HCT116 (cell line): ENCODE data around the gene TFB2M. TPM values are rescaled to one million over a fixed set of nuclear protein-coding genes. Genes with fewer than 3 reads are reported as not detected.
"Not testable (repeated sequence)": the region's sequence is repeated elsewhere in the genome, so short reads cannot be mapped to it uniquely, and the experiment has no call there.

Source experiments
- ATAC-seq: fragments of 200-7000 bp; cut with Tn5 transposase; 2 replicates; pipeline ENCODE4 v1.9.1; 2020; ENCODE audit warnings: mild to moderate bottlenecking, moderate library complexity
- BruUV-seq: library from RNA; stranded (reverse); fragments of 400-500 nt; replicated peaks from 2 replicates; lab custom pipeline; 2021; lab: Mats Ljungman, UMichigan
- CTCF ChIA-PET: fragments of 300-600 bp; sonication (Branson Sonifier 250); formaldehyde crosslinking; loops from one replicate; lab custom pipeline; 2021; ENCODE audit warnings: antibody characterized with exemption; lab: Charles Lee
- POLR2A ChIA-PET: fragments of 300-600, 350-600 bp; sonication (Branson Sonifier 250); formaldehyde crosslinking; loops from one replicate; lab custom pipeline; 2021; ENCODE audit warnings: antibody characterized with exemption; lab: Charles Lee
- RAD21 ChIA-PET, 2 experiments: fragments of 300-600 bp; sonication (Branson Sonifier 250); formaldehyde crosslinking; loops; one replicate each; lab custom pipeline; 2023; ENCODE audit warnings: low total read pairs in 2 of 2; ENCODE audit not compliant: uncharacterized antibody in 2 of 2, unreplicated experiment in 2 of 2, low non-redundant PET in 1 of 2; lab: Charles Lee
- DNase-seq: peaks from one replicate; pipeline ENCODE4 v3.0.0-alpha.2; 2010; ENCODE audit warnings: low read depth, low spot score
- H2AFZ ChIP-seq: fragments of 200-600 bp; shearing (Covaris generic), sonication (generic); 2 replicates; pipeline ENCODE4 v1.6.1; 2017; ENCODE audit warnings: low read depth, mixed run types, mixed read lengths, antibody characterized with exemption, low read length; ENCODE audit not compliant: poor library complexity, severe bottlenecking
- H3K27ac ChIP-seq: 2 replicates; pipeline ENCODE4 v1.5.1; 2012; ENCODE audit warnings: low read depth, low read length
- H3K27me3 ChIP-seq: fragments of 200-600 bp; sonication (generic); 2 replicates; pipeline ENCODE4 v1.6.1; 2016; ENCODE audit warnings: mixed run types, low read length, mixed read lengths; ENCODE audit not compliant: insufficient read depth
- H3K36me3 ChIP-seq, 2 experiments: fragments of 200-500 bp in 1 of 2; fragments of 200-600 bp in 1 of 2; sonication (Bioruptor generic) in 1 of 2; sonication (generic) in 1 of 2; 2 replicates each; pipeline versions ENCODE4 v1.5.1 to v1.6.1; 2014 to 2016; ENCODE audit warnings: low read length in 2 of 2, inconsistent platforms in 1 of 2, mixed read lengths in 1 of 2, mixed run types in 1 of 2; ENCODE audit not compliant: insufficient read depth in 2 of 2, control insufficient read depth in 1 of 2
- H3K4me1 ChIP-seq, 2 experiments: fragments of 200-600 bp in 1 of 2; sonication (generic) in 1 of 2; 2 replicates each; pipeline versions ENCODE4 v1.5.1 to v1.6.1; 2012 to 2017; ENCODE audit warnings: low read length in 2 of 2, inconsistent platforms in 1 of 2, mild to moderate bottlenecking in 1 of 2, mixed read lengths in 1 of 2, mixed run types in 1 of 2, moderate library complexity in 1 of 2; ENCODE audit not compliant: insufficient read depth in 2 of 2, control insufficient read depth in 1 of 2
- H3K4me2 ChIP-seq: fragments of 200-600 bp; sonication (generic); 2 replicates; pipeline ENCODE4 v1.6.1; 2017; ENCODE audit warnings: mixed run types, low read length, mixed read lengths
- H3K4me3 ChIP-seq, 2 experiments: fragments of 200-600 bp in 1 of 2; sonication (generic) in 1 of 2; replicated peaks in 1 of 2; 2 replicates each; pipeline ENCODE4 v1.5.1; 2011 to 2016; ENCODE audit warnings: low read length in 2 of 2, control low read depth in 1 of 2, low read depth in 1 of 2, mild to moderate bottlenecking in 1 of 2, mixed read lengths in 1 of 2, mixed run types in 1 of 2
- H3K79me2 ChIP-seq: fragments of 200-600 bp; sonication (generic); 2 replicates; pipeline ENCODE4 v1.6.1; 2017; ENCODE audit warnings: mild to moderate bottlenecking, mixed run types, low read length, moderate library complexity, mixed read lengths; ENCODE audit not compliant: insufficient read depth
- H3K9ac ChIP-seq: fragments of 200-600 bp; sonication (generic); 2 replicates; pipeline ENCODE4 v1.6.1; 2016; ENCODE audit warnings: low read length, mixed read lengths
- H3K9me2 ChIP-seq: fragments of 200-600 bp; sonication (generic), shearing (Covaris generic); 2 replicates; pipeline ENCODE4 v1.6.1; 2017; ENCODE audit warnings: mixed run types, mild to moderate bottlenecking, moderate library complexity; ENCODE audit not compliant: insufficient read depth
- H3K9me3 ChIP-seq, 2 experiments: fragments of 200-500 bp in 1 of 2; fragments of 200-600 bp in 1 of 2; sonication (Bioruptor generic) in 1 of 2; sonication (generic) in 1 of 2; 2 replicates each; pipeline ENCODE4 v1.6.1; 2014 to 2017; ENCODE audit warnings: low read length in 2 of 2, mixed read lengths in 2 of 2, inconsistent platforms in 1 of 2, low read depth in 1 of 2, mild to moderate bottlenecking in 1 of 2, mixed run types in 1 of 2, moderate library complexity in 1 of 2; ENCODE audit not compliant: control insufficient read depth in 1 of 2, insufficient read depth in 1 of 2
- H4K20me1 ChIP-seq: fragments of 200-600 bp; sonication (generic), shearing (Covaris generic); 2 replicates; pipeline ENCODE4 v1.6.1; 2017; ENCODE audit warnings: mixed run types, mild to moderate bottlenecking, moderate library complexity; ENCODE audit not compliant: insufficient read depth
- CEBPB ChIP-seq: IDR thresholded peaks from 2 replicates; pipeline ENCODE4 v1.6.1; 2012; ENCODE audit warnings: low read depth
- EZH2phosphoT487 ChIP-seq: fragments of 200-600 bp; IDR thresholded peaks from 2 replicates; pipeline ENCODE4 v1.6.1; 2018; ENCODE audit warnings: antibody characterized with exemption, borderline replicate concordance
- POLR2A ChIP-seq: IDR thresholded peaks from 2 replicates; pipeline ENCODE4 v1.7.0; 2011; ENCODE audit warnings: borderline replicate concordance; ENCODE audit not compliant: insufficient read depth, insufficient read length; ENCODE audit errors: extremely low read depth
- POLR2AphosphoS5 ChIP-seq: IDR thresholded peaks from 2 replicates; pipeline ENCODE4 v1.6.1; 2011; ENCODE audit warnings: mild to moderate bottlenecking, low read depth, low read length, moderate library complexity
- RAD21 ChIP-seq: IDR thresholded peaks from 2 replicates; pipeline ENCODE4 v1.6.1; 2012; ENCODE audit warnings: low read depth, mild to moderate bottlenecking
- SRF ChIP-seq: IDR thresholded peaks from 2 replicates; pipeline ENCODE4 v1.6.1; 2012; ENCODE audit warnings: low read depth
- YY1 ChIP-seq: IDR thresholded peaks from 2 replicates; pipeline ENCODE4 v1.6.1; 2011; ENCODE audit warnings: low read length, low read depth, moderate library complexity, mild to moderate bottlenecking; ENCODE audit not compliant: insufficient replicate concordance; ENCODE audit errors: extremely low read depth
- intact Hi-C: fragments of 100-400 bp; cut with micrococcal nuclease; formaldehyde crosslinking; loops from 2 replicates; pipeline ENCODE4 v1.10.0; 2022
- total RNA-seq: library from RNA; stranded (reverse); gene quantifications from one replicate; pipeline ENCODE4 v1.2.1, GENCODE V29; 2021; ENCODE audit not compliant: unreplicated experiment
- TF ChIP-seq, protein P1 (sequence below): IDR thresholded peaks from 2 replicates; pipeline ENCODE4 v1.6.1; 2012
- TF ChIP-seq, protein P2 (sequence below): IDR thresholded peaks from 2 replicates; pipeline ENCODE4 v1.6.1; 2011; ENCODE audit warnings: mild to moderate bottlenecking, low read length, moderate library complexity; ENCODE audit not compliant: insufficient replicate concordance; ENCODE audit errors: extremely low read depth

TFB2M gene
- total RNA-seq, 1 experiment from 2014 or later = 24.4 TPM

DNA sequence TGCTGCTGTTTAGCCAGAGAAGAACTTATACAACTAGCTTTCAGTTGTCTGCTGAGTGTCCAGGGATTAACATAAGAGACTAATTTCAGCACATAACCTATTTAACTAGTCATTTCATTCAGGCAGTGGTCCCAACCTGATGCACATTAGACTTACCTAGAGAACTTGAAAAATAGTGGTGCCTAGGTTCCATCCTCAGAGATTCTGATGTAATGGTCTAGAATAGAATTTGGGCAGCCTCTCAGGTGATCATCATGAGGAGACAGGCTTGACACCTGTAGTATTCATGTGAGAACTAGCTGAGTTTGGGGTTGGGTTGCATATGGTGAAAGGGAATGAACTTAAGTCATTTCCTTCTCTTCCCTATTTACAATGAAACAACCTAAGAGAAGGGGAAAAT, 25.0 kb upstream of the TFB2M start:
- ChIA-PET POLR2A (no interaction called here), RAD21 (no interaction called here), CTCF (no interaction called here)
- H3K4me1 ChIP-seq = no peaks in the 10 kb centered on the region
- ATAC-seq (no peak), DNase-seq (no peak)
- peaks cover 8% of the 10 kb centered on the region for H3K79me2 ChIP-seq
- no TSS peak for BruUV-seq
- no peaks in the 10 kb centered on the region for H4K20me1 ChIP-seq
- no peaks in the 10 kb centered on the region for H3K36me3 ChIP-seq
- no peak overlapping the region for H3K27ac ChIP-seq
- H3K9me2 ChIP-seq = no peaks in the 10 kb centered on the region
- H2AFZ ChIP-seq = no peak overlapping the region
- intact Hi-C loops = no loop called here
- no peaks in the 10 kb centered on the region for H3K9me3 ChIP-seq
- no peak overlapping the region for H3K4me2 ChIP-seq
- no peak overlapping the region for H3K9ac ChIP-seq
- no peak overlapping the region for H3K4me3 ChIP-seq
- TF ChIP-seq CEBPB (no peak), YY1 (no peak), SRF (no peak), POLR2A (no peak), POLR2AphosphoS5 (no peak), EZH2phosphoT487 (no peak), RAD21 (no peak)
- TF ChIP-seq, protein P1, sequence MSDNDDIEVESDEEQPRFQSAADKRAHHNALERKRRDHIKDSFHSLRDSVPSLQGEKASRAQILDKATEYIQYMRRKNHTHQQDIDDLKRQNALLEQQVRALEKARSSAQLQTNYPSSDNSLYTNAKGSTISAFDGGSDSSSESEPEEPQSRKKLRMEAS = no peak
- TF ChIP-seq, protein P2, sequence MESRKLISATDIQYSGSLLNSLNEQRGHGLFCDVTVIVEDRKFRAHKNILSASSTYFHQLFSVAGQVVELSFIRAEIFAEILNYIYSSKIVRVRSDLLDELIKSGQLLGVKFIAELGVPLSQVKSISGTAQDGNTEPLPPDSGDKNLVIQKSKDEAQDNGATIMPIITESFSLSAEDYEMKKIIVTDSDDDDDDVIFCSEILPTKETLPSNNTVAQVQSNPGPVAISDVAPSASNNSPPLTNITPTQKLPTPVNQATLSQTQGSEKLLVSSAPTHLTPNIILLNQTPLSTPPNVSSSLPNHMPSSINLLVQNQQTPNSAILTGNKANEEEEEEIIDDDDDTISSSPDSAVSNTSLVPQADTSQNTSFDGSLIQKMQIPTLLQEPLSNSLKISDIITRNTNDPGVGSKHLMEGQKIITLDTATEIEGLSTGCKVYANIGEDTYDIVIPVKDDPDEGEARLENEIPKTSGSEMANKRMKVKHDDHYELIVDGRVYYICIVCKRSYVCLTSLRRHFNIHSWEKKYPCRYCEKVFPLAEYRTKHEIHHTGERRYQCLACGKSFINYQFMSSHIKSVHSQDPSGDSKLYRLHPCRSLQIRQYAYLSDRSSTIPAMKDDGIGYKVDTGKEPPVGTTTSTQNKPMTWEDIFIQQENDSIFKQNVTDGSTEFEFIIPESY = no peak
- no peaks in the 10 kb centered on the region for H3K27me3 ChIP-seq

- H3K9me2 ChIP-seq, H3K9me3 ChIP-seq, CTCF ChIA-PET, intact Hi-C loops, H3K9ac ChIP-seq, RAD21 ChIA-PET, H2AFZ ChIP-seq, ATAC-seq, H3K79me2 ChIP-seq, H3K4me2 ChIP-seq, H4K20me1 ChIP-seq, H3K27me3 ChIP-seq, DNase-seq, H3K27ac ChIP-seq, H3K4me3 ChIP-seq, H3K36me3 ChIP-seq, H3K4me1 ChIP-seq, POLR2A ChIA-PET, BruUV-seq: not testable (repeated sequence)
Measured at GRCh38 chr1:246589919-246590318, 23.9 kb upstream of the TFB2M start.
